HG03159 (cell line): ENCODE results near the gene CLTB.
"Not testable (repeated sequence)": the region's sequence is repeated elsewhere in the genome, so short reads cannot be mapped to it uniquely, and the experiment has no call there.

ENCODE experiments used
- ATAC-seq: cut with Tn5 transposase; IDR thresholded peaks from one replicate; pipeline ENCODE4 v1.9.1; 2021; ENCODE audit warnings: mild to moderate bottlenecking, moderate library complexity; ENCODE audit not compliant: unreplicated experiment

The CLTB gene, protein sequence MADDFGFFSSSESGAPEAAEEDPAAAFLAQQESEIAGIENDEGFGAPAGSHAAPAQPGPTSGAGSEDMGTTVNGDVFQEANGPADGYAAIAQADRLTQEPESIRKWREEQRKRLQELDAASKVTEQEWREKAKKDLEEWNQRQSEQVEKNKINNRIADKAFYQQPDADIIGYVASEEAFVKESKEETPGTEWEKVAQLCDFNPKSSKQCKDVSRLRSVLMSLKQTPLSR

DNA sequence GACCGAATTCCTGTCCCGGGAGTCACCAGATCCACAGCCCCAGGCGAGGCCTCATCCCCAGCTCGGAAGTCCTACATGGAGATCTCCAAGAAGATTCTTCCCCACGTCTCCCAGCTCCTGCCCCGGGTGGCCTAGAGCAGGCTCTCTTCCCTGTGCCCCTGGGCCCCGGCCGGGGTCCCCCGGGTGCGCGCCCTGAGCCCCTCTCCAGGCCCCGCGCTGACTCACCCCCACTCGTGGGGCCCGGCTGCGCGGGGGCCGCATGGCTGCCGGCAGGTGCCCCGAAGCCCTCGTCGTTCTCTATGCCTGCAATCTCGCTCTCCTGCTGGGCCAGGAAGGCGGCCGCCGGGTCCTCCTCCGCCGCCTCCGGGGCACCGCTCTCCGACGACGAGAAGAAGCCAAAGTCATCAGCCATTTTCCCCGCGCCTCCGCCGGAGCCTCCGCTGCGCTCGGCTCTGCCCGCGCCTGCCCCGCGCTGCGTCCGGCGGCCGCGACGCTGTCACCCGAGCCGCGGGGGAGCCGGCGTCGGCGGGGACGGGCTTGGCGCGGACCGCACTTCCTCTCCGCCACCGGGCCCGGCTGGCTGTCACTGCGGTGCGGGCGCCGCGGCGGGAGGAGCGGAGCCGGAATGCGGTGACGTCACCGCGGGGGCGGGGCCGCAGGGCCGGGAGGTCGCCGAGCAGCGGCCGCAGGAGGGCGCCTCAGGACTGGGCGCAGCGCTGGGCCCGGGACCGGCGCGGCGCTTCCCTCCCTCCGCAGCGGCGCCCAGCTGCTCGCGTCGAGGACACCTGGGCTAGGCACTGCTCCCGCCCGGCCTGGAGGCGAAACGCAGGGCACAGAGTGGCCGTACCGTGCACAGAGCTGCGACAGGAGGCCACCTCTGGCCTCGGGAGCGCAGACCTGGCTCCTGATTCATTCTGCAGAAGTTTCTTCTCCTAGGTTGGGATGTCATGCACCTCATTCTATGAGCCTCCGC, at the start of gene CLTB:
TSS of gene CLTB (minus strand) at position 588 of the 973 bp plus-strand sequence. CDS start at position 412, 176 bp downstream.
- ATAC-seq = peak; percentile 89

DNA sequence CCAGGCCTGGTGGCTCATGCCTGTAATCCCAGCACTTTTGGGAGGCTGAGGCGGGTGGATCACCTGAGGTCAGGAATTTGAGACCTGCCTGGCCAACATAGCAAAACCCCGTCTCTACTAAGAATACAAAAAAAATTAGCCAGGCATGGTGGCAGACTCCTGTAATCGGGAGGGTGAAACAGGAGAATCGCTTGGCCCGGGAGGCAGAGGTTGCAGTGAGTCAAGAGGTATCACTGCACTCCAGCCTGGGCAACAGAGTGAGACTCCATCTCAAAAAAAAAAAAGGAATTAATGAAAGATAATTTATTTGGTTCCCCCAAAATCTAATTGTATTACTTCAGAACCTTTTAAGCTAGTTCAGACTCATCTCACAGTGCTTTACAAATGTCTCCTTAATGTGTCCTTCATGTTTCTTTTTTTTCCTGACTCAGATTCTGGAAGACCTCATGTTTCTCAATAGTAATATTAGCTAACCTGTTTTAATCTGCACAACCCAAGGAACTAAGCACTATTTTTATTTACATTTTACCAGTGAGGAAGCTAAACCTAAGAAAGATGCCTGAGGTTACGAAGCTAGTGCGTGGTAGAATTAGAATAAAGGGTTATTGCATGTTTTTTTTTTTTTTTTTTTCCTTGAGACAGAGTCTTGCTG, 46.9 kb upstream of the CLTB start:
- ATAC-seq = no peak

DNA sequence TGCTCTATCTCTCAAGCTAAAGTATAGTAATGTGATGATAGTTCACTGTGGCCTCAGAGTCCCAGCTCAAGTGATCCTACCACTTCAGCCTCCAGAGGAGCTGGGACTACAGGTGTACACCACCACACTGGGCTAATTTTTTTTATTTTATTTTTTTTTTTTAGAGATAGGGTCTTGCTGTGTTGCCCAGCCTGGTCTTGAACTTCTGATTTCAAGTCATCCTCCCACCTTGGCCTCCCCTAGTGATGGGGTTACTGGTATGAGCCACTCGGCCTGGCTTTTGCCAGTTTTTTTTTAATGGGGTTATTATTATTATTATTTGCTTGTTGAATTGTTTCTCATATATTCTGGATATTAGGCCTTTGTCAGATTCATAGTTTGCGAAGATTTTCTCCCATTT, 45.0 kb upstream of the CLTB start:
- no peak for ATAC-seq

DNA sequence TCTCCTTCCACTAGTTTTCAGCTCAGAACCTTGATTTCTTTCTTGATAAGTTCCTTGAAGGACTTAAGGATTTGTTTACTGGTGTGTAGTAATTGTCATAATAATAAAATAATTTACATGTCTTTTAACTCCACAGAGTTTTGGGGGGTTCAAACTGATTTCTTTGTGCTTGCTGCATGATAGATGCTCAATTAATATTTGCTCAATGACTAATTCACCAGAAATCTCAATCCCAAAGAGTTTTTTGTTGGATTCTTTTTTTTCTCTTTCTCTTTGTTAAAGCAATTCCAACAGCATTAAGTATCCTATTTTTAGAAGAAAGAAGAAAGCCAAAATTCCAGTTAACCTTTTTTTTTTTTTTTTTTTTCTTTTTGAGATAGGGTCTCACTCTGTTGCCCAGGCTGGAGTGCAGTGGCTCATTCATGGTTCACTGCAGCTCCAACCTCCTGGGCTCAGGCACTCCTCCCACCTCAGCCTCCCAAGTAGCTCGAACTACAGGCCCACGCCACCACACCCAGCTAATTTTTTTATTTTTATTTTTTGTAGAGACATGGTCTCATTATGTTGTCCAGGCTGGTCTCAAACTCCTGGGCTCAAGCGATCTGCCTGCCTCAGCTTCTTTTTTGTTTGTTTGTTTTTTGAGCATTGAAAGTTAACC, 42.7 kb upstream of the CLTB start:
- ATAC-seq = no peak

DNA sequence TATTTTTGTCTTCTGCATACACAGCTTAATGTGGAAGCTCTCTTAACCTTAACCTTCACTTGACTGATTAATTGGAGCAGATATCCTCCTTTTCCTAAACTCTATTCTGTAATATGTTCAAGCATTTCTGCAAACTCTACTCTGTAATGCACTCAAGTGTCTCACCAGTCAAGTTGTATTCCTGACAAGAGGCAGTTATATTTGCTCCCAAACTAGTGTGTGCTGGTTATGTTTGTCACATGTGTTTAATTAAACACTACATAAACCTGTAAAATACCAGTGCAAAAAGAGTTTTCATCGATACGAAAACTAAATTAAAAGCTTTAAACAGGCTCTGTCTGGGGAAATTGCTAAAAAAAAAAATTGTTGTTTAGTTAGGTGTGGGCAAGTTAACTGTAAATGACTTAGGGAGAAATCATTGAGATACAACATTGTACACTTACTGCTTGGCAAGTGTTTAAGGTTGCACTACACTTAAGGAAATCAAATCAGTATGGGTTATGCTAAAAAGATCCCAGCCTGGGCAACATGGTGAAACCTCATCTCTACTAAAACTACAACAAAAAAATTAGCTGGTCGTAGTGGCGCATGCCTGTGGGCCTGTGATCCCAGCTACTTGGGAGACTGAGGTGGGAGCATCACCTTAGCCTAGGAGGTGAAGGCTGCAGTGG, 38.5 kb upstream of the CLTB start:
- ATAC-seq = no peak

DNA sequence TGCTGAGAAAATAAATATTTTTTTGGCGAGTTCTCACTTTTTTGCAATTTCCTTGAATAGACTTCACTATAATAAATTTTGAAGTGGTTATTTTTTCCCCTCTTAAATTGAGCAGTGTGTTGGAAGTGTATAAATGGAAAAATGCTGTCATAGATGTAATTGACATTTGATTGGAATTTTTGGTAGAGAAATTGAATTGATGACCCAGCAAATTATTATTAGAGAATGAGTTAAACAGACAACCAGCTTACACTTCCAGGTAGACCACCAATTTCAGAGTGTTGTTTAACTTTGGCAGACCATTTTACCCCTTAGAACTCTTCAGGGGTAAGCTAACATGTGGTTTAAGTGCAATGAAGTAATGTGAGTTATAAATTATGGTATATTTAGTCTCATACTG, 33.7 kb upstream of the CLTB start:
- no peak for ATAC-seq

DNA sequence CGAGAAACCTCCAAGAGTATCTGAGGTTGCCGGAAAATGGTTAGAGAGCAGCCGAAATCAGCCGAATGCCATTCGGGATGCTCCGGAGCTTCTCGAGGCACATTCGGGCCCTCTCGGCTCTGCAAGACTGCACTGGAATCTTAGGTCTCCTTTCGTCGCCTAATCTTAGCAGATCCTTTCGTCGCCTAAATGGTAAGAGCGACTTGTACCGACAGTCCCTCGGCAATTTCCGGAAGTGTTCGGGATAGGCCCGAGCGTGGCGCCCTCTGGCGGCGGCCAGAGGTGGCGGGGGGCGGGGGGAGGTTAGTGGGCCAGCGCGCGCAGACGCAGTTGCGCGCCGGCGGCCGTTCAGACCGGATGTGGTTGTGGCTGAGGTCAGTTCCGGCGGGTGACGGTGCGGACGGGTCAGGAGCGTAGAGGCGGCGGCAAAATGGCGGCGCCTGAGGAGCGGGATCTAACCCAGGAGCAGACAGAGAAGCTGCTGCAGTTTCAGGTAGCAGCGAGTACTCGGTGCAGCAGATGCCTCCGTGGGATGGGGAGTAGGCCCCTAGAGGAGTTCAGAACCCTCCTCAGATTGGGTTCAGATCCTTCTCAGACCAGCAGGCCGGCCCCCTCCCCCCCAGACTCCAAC, 31.8 kb upstream of the CLTB start, which contains the start of gene FAF2:
TSS of gene FAF2 (plus strand) at position 408 of the 631 bp plus-strand sequence. CDS start at position 431, 23 bp downstream.
- ATAC-seq = peak; percentile 93

DNA sequence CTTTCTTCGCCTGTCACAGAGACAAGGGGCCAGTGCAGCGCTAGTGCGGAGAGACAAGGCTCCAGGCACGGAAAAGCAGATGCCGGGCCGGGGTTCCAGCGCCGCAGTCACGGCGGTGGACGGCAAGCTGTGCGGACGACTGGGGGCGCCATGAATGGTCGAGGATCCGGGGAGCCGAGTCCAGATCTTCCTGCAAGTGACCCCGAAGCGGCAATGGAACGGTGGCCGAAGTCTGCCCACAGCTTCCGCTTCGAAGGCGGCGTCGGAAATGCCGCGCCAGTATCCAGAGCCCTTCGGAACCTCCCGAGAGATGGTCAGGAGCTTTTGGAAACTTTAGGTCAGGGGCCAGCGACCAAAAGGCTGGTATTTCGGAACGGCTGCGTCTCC, 31.2 kb upstream of the CLTB start:
- peak; percentile 29 for ATAC-seq

DNA sequence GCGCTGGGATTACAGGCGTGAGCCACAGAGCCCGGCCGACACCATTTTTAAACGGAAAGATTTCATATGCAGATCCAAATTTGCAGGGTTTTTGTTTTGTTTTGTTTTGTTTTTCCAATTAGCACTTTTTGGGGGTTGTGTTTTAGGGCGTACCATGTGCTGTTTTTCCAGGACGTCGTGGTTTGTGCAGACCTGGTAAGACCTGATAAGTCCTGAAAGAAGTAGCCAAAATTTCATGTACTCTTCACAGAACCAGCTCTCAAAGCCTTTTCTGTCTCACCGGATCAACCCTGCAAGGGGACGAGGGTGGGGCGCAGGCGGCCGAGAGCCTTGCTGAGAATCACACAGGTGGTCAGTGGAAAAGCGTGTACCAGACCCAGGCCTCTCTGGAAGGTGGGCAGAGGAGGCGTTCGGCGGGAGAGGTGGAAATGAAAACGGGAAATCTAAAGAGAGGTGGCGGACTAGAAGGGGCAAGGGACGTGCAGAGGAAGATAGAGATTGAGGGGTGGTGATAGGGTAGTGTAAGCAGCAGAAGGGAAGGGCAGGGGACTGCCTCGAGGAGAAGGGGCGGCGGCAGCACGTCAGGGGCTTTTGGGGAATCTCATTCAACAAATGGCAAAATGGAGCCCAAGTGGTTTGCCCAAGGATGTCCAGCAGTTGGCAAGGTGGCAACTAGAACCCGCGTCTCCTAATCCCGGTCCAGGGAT, 30.7 kb upstream of the CLTB start:
- ATAC-seq = peak; percentile 1

DNA sequence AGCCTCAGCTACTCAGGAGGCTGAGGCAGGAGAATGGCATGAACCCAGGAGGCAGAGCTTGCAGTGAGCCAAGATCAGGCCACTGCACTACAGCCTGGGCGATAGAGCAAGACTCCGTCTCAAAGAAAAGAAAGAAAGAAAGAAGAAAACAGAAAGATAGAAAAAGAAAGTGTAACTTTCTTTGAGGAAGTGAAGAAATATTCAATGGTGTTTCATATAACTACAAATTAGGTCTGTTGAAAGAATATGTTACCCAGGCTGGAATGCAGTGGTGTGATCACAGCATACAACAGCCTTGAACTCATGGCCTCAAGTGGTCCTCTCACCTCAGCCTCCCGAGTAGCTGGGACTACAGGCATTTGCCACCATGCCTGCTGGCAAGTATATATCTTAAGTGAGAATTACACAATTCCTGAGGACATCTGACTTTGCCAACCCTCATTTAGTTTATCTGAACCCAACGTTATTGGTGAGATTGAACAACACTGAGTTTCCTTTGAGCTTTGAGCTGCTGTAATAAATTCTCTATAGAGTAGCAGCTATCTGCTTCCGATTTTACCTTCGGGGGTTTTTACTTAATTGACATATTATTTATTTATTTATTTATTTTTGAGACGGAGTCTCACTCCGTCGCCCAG, 29.8 kb upstream of the CLTB start:
- ATAC-seq = no peak

DNA sequence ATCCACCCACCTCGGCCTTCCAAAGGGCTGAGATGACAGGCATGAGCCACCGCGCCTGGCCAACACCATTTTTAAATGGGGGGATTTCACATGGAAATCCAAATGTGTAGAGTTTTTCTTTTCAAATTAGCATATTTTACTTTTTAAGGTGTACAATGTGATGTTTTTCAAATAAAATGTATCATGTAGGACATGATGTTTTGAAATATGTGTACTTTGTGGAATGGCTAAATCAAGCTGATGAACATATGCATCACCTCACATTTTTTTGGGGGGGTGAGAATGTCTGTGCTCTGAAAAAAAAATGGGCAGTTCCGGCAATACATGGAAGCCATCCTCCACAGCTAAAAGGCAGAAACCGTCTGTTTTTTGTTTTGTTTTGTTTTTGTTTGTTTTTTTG, 28.4 kb upstream of the CLTB start:
- no peak for ATAC-seq

DNA sequence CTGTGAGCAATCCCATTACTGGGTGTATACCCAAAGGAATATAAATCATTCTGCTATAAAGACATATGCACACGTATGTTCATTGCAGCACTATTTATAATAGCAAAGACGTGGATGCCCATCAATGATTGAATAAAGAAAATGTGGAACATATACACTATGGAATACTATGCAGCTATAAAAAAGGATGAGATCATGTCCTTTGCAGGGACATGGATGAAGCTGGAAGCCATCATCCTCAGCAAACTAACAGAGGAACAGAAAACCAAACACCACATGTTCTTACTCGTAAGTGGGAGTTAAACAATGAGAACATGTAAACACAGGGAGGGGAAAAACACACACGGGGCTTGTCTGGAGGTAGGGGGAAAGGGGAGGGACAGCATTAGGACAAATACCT, 26.6 kb upstream of the CLTB start:
- not testable (repeated sequence) for ATAC-seq

DNA sequence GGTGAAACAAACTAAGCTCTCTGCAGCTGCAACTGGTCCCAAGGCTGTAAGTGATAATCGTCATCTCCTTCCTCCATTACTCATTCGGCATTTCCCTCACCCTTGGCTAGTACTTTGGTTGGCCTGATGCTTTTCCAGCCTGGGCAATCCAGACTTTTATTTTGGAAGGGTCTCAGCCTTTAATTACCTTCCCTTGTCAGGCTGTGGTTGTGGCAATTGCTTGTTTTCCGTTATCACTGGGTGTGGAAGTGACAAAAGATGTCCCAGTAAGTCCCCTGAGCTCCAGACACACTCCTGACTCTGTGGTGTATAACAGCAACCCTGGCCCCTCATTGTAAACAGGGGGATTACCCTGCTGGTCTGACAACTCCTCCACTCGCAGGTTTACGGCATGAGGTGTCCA, 25.6 kb upstream of the CLTB start:
- no peak for ATAC-seq

DNA sequence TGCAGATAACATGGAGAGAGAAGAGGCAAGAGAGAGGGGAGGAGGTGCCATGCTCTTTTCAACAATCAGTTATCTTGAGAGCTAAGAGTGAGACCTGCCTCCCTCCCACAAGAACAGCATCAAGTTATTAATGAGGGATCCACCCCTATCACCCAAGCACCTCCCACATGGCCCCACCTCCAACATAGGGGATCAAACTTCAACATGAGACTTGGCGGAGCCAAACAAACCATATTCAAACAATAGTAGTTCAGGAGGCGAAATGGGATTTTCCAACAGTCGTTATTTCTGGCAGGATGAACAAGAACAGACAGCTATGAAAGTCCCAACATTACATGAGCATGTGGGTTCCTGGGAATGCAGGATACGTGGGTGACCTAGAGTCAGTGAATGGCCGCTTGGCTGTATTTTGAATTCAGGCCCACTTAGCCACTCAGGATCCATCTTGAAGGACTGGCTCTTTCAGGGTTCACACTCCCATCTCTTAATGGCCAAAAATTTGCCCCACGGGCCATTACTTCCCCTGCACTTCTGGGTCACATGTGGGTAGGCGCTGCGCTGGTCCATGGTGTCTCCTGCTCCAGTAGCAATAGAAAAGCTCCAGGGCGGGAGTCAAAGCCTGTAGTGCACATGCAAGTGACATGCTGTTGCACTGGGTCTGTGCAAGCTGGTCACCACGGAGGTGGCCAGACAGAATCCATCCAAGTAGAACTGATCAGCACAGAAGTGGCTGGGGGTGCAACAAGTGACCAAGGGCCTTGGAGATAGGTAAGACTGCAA, 24.8 kb upstream of the CLTB start:
- ATAC-seq = no peak

DNA sequence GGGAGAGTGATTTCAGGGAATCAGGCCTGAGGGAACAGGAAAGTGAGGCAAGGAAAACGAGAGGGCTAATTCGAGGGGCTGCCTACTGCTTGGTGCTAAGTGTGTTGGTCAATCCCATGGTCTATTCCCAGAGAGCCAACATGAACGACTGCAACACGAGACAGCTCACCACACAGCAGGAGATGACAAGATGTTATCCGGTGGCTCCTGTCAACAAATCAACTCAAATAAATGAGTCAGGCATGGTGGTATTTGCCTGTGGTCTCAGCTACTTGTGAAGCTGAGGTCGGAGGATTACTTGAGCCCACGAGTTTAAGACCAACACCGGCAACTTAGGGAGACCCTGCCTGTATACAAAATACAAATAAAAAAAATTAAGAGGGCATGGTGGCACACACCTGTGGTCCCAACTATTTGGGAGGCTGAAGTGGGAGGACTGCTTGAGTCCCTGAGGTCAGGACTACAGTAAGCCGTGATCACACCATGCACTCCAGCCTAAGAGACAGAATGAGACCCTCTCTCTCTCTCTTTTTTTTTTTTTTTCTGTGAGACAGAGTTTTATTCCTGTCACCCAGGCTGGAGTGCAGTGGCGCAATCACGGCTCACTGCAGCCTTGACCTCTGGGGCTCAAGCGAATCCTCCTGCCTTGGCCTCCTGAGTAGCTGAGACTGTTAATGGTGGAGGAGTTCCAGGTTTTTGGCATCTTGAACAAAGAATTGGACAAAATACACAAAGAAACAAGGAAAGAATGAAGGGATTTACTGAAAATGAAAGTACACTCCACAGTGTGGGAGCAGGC, 22.8 kb upstream of the CLTB start:
- no peak for ATAC-seq

DNA sequence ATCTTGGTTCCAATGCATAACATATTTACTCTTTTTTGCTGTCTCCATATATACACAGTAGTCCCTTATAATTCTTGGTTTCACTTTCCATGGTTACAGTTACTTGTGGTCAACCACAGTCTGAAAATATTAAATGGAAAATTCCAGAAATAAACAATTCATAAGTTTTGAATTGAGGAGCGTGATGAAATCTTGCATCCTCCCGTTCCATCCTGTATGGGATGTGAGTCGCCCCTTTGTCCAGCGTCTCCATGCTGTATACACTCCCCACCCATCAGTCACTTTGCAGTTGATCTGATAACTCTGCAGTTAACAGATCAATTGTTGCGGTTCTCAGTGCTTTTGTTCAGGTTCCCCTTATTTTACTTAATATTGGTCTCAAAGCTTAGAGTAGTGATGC, 20.3 kb upstream of the CLTB start:
- no peak for ATAC-seq

DNA sequence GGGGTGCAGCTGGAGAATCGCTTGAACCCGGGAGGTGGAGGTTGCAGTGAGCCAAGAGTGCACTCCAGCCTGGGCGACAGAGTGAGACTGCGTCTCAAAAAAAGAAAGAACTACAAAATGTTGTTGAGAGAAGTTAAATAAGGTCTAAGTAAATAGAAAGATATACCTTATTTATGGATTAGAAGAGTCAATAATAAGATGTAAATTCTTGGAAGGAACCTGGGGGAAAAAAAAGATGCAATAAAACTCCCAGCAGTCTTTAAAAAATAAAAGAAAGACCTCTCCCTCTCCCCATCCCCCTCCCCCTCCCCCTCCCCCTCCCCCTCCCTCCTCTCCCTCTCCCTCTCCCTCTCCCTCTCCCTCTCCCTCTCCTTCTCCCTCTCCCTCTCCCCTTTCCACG, 16.4 kb upstream of the CLTB start:
- ATAC-seq = no peak
